Measurements from ENCODE around the gene PSENEN. TPM values are rescaled to one million over a fixed set of nuclear protein-coding genes. Genes with fewer than 3 reads are reported as not detected.
A peak's percentile ranks its signal among the peaks of the same experiment; 100 is the strongest.
"Not testable (repeated sequence)": the region's sequence is repeated elsewhere in the genome, so short reads cannot be mapped to it uniquely, and the experiment has no call there.

PSENEN gene
- total RNA-seq, 1 donor from 2014 or later: 74.2 TPM

GRCh38 chr19:35768082-35768421, 22.6 kb downstream of the PSENEN start:
- Mint-ChIP-seq H3K27ac (no peak overlapping the region), H3K36me3 (peaks cover 8% of the 10 kb centered on the region), H3K27me3 (no peaks in the 10 kb centered on the region), H3K4me3 (no peak overlapping the region), H3K9me3 (no peaks in the 10 kb centered on the region), H3K4me1 (ENCODE audit: unreplicated experiment) (peaks cover 3% of the 10 kb centered on the region)
- TF ChIP-seq CTCF (conservative IDR thresholded peaks at IDR 0.05): no peak
- DNase-seq (ENCODE audit: extremely low spot score, unreplicated experiment): peak; percentile 66

GRCh38 chr19:35772362-35772761, 26.9 kb downstream of the PSENEN start:
- not testable (repeated sequence) for H3K4me3 Mint-ChIP-seq; DNase-seq (ENCODE audit: extremely low spot score, unreplicated experiment); H3K36me3 Mint-ChIP-seq; H3K27me3 Mint-ChIP-seq; H3K27ac Mint-ChIP-seq; H3K9me3 Mint-ChIP-seq
- peaks cover 28% of the 10 kb centered on the region for H3K4me1 Mint-ChIP-seq (ENCODE audit: unreplicated experiment)

- peak overlapping the region; percentile 60 for H3K4me3 Mint-ChIP-seq
- H3K27me3 Mint-ChIP-seq: no peaks in the 10 kb centered on the region
- H3K27ac Mint-ChIP-seq: no peak overlapping the region
- no peak for TF ChIP-seq CTCF (conservative IDR thresholded peaks at IDR 0.05)
- peaks cover 4% of the 10 kb centered on the region for H3K36me3 Mint-ChIP-seq
- H3K4me1 Mint-ChIP-seq (ENCODE audit: unreplicated experiment): peaks cover 34% of the 10 kb centered on the region
- H3K9me3 Mint-ChIP-seq: no peaks in the 10 kb centered on the region
- no peak for DNase-seq (ENCODE audit: extremely low spot score, unreplicated experiment)
Observed at GRCh38 chr19:35773020-35773806, 27.8 kb downstream of the PSENEN start.

- Mint-ChIP-seq H3K4me1 (ENCODE audit: unreplicated experiment) (peaks cover 34% of the 10 kb centered on the region), H3K27ac (peak overlapping the region; percentile 78), H3K27me3 (no peaks in the 10 kb centered on the region), H3K36me3 (no peaks in the 10 kb centered on the region), H3K9me3 (no peaks in the 10 kb centered on the region), H3K4me3 (peak overlapping the region; percentile 87)
- DNase-seq (ENCODE audit: extremely low spot score, unreplicated experiment): no peak
- no peak for TF ChIP-seq CTCF (conservative IDR thresholded peaks at IDR 0.05)
Observed at GRCh38 chr19:35774274-35775045, 29.0 kb downstream of the PSENEN start.

GRCh38 chr19:35775046-35775297, 29.5 kb downstream of the PSENEN start:
- Mint-ChIP-seq H3K4me3 (peak overlapping the region; percentile 87), H3K36me3 (no peaks in the 10 kb centered on the region), H3K4me1 (ENCODE audit: unreplicated experiment) (peaks cover 34% of the 10 kb centered on the region), H3K27me3 (no peaks in the 10 kb centered on the region), H3K9me3 (no peaks in the 10 kb centered on the region), H3K27ac (peak overlapping the region; percentile 78)
- DNase-seq (ENCODE audit: extremely low spot score, unreplicated experiment): no peak
- no peak for TF ChIP-seq CTCF (conservative IDR thresholded peaks at IDR 0.05)
